Testis (tissue), 2 donors: ENCODE measurements around the gene PGRMC2.

Experiments
- CTCF ChIP-seq, 3 experiments: fragments of 450-650 bp in 2 of 3; fragments of 200-600 bp in 1 of 3; sonication (generic) in 1 of 3; IDR thresholded peaks; one replicate each; pipeline ENCODE4 v1.5.1; 2016 to 2019; ENCODE audit warnings: antibody characterized with exemption in 3 of 3, mild to moderate bottlenecking in 2 of 3, moderate library complexity in 1 of 3
- POLR2A ChIP-seq: fragments of 450-650 bp; IDR thresholded peaks from one replicate; pipeline ENCODE4 v1.6.1; 2017; ENCODE audit warnings: antibody characterized with exemption, mild to moderate bottlenecking, moderate library complexity

- no peak for TF ChIP-seq POLR2A
- no peak for TF ChIP-seq CTCF (IDR thresholded peaks at IDR 0.05)
These were observed 1.1 kb upstream of the PGRMC2 start for GRCh38 chr4:128288689-128289106.
